ENCODE results near the gene STPG1.

The STPG1 gene

DNA sequence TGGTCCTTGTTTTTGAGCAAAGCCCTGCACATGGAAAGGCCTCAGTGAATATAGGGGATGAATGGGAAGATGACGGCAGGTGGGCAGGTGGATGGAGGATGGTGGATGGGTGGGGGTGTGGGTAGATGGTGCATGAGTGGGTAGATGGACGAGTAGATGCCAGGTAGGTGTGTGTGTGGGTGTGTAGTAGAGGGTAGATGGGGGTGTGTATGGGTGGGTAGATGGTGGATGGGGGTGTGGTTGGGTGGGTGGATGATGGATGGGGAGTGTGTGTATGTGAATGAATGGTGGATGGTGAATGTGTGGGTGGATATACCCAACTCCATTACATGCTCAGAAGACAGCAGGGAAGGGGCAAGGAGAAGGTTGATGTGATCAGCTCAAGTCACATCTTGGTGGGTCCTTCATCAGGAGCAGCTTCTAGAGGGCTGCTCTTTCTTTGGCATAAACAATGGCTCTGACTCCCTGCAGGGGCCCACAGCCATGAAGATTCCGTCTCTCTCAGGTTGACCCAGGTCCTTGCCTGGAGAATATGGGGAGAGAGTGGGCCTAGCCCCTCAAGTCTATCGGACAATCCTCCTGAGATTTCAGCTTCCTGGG, 60.2 kb downstream of the STPG1 start:
- FAIRE-seq = no peak
- DNase-seq (ENCODE audit: insufficient read length, low spot score) = no peak
- TF ChIP-seq, protein P1, sequence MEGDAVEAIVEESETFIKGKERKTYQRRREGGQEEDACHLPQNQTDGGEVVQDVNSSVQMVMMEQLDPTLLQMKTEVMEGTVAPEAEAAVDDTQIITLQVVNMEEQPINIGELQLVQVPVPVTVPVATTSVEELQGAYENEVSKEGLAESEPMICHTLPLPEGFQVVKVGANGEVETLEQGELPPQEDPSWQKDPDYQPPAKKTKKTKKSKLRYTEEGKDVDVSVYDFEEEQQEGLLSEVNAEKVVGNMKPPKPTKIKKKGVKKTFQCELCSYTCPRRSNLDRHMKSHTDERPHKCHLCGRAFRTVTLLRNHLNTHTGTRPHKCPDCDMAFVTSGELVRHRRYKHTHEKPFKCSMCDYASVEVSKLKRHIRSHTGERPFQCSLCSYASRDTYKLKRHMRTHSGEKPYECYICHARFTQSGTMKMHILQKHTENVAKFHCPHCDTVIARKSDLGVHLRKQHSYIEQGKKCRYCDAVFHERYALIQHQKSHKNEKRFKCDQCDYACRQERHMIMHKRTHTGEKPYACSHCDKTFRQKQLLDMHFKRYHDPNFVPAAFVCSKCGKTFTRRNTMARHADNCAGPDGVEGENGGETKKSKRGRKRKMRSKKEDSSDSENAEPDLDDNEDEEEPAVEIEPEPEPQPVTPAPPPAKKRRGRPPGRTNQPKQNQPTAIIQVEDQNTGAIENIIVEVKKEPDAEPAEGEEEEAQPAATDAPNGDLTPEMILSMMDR (IDR thresholded peaks at IDR 0.05; ENCODE audit: insufficient read depth, missing control alignments) = no peak

DNA sequence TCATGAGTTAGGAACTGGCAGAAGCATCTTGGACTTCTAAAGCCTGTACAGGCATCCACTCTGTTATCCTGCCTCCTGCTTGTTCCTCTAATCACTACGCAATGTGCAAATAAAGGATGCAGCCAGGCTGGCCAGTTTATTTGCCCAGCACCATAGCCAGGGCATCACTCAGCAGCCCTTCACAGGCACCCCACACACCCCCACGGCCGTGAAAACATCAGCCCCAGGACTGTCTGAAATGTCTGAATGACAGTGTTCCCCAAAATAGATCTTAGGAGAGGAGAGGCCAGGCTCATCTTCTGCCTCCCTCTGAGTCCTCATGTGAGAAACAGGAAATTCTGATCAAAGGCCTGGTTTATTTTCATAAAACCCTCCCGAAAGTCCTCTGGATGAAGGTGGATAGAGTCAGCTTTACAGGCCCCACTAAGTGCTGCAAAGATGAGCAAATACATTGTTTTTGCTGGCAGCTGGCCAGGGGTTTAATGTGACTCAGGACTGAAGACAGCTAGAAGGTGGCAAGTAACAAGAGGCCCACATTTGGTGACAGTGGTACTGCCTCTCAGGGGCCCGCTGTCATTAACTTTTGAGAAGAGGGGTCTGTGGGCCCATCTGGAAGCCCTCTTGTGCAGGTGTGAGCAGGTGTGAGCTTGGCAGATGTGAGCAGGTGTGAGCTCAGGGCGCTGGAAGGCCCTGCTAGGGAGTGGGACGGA, 61.5 kb downstream of the STPG1 start:
- DNase-seq (ENCODE audit: insufficient read length, low spot score) (no peak), FAIRE-seq (no peak)
- TF ChIP-seq, protein P1 (IDR thresholded peaks at IDR 0.05; ENCODE audit: insufficient read depth, missing control alignments) = no peak

DNA sequence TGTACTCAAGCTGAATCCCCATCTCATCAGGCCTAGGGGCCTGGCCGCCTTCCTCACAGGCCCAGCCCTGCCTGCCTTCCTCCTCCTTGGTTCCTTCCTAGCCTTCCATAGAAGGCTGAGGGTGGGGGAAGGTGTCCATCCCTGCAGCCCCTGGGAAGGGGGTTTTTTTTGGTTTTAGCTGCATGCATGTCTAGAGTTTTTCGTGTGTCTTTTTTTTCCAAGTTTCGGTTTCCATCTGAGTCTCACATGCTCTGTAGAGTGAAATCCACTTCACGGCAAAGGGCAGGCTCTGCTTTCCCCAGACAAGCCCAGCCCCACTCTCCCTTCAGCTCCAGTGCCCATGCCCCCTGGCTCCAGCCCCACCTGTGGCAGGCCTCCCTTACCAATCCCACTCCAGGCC, 62.3 kb downstream of the STPG1 start:
- DNase-seq (ENCODE audit: insufficient read length, low spot score) (no peak), FAIRE-seq (no peak)

DNA sequence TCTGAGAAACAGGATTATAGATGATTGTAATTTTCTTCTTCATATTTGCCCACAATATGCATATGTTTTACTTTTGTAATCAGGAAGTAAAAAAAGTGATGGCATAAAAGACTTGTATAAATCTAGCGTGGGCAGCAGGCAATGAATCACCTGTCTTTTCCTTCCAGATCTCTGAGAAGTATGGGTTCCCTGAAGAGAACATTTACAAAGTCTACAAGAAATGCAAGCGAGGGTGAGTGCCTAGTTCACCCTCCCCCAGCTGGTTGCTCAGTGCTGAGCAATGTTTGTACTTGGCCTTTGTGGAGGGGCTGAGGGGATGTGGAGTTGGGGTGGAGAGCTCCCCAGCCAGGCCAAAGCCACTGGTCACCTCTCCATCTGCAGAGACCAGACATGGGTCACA, 63.7 kb downstream of the STPG1 start:
- DNase-seq (ENCODE audit: insufficient read length, low spot score) (no peak), FAIRE-seq (no peak)
- TF ChIP-seq, protein P1 (IDR thresholded peaks at IDR 0.05; ENCODE audit: insufficient read depth, missing control alignments) = no peak

More for the DNA sequence above, 62.3 kb downstream of the STPG1 start:
- TF ChIP-seq, protein P1 (IDR thresholded peaks at IDR 0.05; ENCODE audit: insufficient read depth, missing control alignments) = no peak

DNA sequence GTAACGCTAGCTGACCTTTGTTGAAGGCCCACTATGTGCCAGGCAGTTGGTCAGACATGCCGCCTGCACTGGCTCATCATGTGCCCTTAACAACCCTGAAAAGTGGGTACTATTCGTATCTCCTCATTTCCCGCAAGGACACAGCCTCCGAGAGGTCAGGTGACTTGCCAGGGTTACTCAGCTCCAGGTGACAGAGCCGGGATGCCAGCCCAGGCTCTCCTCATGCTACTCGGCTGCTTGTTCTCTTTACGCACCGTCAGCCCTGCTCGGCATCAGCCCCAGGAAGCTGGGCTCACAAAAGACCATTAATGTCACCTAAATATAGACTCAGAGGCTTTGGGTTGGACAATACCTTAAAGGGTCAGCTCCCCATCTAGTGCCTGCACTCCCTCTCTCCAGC, 65.4 kb downstream of the STPG1 start:
- no peak for FAIRE-seq
- DNase-seq (ENCODE audit: insufficient read length, low spot score) = no peak
- TF ChIP-seq, protein P1 (IDR thresholded peaks at IDR 0.05; ENCODE audit: insufficient read depth, missing control alignments) = no peak

DNA sequence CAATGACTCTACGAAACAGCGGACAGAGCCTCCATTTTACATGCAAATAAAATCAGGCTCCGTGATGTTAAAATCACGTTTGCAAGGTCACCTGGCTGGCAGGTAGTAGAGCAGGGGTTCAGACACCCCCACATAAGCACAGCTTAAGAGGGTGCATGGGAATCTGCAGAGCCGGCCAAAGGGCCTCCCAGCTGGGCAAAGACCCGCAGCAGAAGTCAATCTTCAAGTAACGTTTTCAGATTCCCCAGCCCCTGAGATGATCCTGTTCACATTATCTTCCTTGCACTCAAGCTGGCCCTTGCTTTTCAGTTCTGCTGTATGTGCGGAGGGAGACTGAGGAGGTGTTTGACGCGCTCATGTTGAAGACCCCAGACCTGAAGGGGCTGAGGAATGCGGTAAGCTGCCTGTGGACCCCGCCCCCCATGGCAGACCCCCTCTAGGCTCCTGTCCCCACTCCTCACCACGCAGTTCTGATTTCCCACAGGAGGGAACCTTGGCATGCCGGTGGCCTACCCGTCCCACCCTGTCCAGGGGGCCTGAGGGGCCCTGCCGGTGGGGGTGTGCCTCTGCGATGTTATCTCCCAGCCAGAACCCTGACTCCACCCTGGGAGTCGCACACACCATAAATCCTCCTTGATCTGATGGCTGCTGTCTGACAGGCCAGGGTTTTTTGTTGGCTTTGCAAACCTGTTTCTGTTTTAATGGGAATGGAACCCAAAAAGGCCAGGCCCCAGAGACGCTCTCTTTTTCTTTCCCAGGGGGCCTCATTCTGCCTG, 66.2 kb downstream of the STPG1 start:
- DNase-seq (ENCODE audit: insufficient read length, low spot score) (no peak), FAIRE-seq (no peak)
- TF ChIP-seq, protein P1 (IDR thresholded peaks at IDR 0.05; ENCODE audit: insufficient read depth, missing control alignments) = no peak

All from D721Med (cell line).